ENCODE data around the gene RAD51C. TPM values are rescaled to one million over a fixed set of nuclear protein-coding genes. Genes with fewer than 3 reads are reported as not detected.
"Not testable (repeated sequence)": the region's sequence is repeated elsewhere in the genome, so short reads cannot be mapped to it uniquely, and the experiment has no call there.

Gene RAD51C
- total RNA-seq, 1 donor from 2014 or later: 36.8 TPM

DNA sequence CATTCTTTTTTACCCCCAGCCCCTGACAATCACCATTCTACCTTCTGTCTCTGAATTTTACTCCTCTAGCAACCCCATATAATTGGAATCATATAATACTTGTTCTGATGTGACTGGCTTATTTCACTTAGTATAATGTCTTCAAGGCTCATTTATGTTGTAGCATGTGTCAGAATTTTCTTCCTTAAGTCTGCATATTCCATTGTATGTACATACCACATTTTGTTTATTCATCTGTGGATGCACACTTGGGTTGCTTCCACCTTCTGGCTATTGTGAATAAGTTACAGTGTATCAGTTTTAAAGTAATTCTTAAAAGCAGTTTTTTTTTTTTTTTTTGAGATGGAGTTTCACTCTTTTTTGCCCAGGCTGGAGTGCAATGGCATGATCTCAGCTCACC, 38.5 kb downstream of the RAD51C start:
- H3K36me3 Mint-ChIP-seq: peaks cover 9% of the 10 kb centered on the region
- H3K4me1 Mint-ChIP-seq (ENCODE audit: unreplicated experiment): no peaks in the 10 kb centered on the region
- no peaks in the 10 kb centered on the region for H3K27me3 Mint-ChIP-seq
- H3K27ac Mint-ChIP-seq: no peak overlapping the region
- no peaks in the 10 kb centered on the region for H3K9me3 Mint-ChIP-seq
- H3K4me3 Mint-ChIP-seq: no peak overlapping the region
- DNase-seq (ENCODE audit: extremely low spot score, unreplicated experiment): no peak
- TF ChIP-seq, protein P1, sequence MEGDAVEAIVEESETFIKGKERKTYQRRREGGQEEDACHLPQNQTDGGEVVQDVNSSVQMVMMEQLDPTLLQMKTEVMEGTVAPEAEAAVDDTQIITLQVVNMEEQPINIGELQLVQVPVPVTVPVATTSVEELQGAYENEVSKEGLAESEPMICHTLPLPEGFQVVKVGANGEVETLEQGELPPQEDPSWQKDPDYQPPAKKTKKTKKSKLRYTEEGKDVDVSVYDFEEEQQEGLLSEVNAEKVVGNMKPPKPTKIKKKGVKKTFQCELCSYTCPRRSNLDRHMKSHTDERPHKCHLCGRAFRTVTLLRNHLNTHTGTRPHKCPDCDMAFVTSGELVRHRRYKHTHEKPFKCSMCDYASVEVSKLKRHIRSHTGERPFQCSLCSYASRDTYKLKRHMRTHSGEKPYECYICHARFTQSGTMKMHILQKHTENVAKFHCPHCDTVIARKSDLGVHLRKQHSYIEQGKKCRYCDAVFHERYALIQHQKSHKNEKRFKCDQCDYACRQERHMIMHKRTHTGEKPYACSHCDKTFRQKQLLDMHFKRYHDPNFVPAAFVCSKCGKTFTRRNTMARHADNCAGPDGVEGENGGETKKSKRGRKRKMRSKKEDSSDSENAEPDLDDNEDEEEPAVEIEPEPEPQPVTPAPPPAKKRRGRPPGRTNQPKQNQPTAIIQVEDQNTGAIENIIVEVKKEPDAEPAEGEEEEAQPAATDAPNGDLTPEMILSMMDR (conservative IDR thresholded peaks at IDR 0.05): no peak

DNA sequence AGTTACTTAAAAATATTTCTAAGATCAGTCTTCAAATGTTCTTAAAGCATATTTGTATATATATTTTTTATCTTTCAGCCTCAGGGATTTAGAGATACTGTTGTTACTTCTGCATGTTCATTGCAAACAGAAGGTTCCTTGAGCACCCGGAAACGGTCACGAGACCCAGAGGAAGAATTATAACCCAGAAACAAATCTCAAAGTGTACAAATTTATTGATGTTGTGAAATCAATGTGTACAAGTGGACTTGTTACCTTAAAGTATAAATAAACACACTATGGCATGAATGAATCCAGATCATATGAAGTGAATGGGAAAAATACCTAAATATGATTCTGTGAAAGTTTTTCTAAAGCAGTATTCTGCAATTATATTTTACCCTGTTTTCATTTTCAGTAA, 41.6 kb downstream of the RAD51C start:
- Mint-ChIP-seq H3K4me3 (no peak overlapping the region), H3K27me3 (no peaks in the 10 kb centered on the region), H3K9me3 (no peaks in the 10 kb centered on the region), H3K27ac (no peak overlapping the region), H3K36me3 (peaks cover 5% of the 10 kb centered on the region), H3K4me1 (ENCODE audit: unreplicated experiment) (no peaks in the 10 kb centered on the region)
- TF ChIP-seq, protein P1 (conservative IDR thresholded peaks at IDR 0.05): no peak
- no peak for DNase-seq (ENCODE audit: extremely low spot score, unreplicated experiment)

- Mint-ChIP-seq H3K36me3 (peaks cover 5% of the 10 kb centered on the region), H3K27ac (no peak overlapping the region), H3K27me3 (no peaks in the 10 kb centered on the region), H3K4me1 (ENCODE audit: unreplicated experiment) (no peaks in the 10 kb centered on the region), H3K9me3 (no peaks in the 10 kb centered on the region), H3K4me3 (no peak overlapping the region)
- TF ChIP-seq, protein P1 (conservative IDR thresholded peaks at IDR 0.05): no peak
- DNase-seq (ENCODE audit: extremely low spot score, unreplicated experiment): no peak
These were observed 42.4 kb downstream of the RAD51C start for GRCh38 chr17:58734811-58735210.

DNA sequence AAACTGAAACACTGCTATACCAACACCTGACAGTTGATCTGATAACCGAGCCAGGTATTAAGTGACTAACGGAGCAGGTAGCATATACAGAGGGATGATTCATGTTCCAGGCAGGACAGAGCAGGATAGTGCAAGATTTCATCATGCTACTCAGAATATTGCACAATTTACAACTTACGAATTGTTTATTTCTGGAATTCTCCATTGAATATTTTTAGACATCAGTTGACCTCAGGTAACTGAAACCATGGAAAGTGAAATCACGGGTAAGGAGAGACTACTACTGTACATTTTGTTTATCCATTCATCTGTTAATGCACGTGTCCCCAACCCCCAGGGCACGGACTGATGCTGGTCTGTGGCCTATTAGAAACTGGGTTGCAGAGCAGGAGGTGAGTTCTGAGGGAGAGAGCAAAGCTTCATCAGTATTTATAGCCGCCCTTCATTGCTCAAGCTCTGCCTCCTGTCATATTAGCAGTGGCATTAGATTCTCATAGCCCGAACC, 48.8 kb downstream of the RAD51C start:
- TF ChIP-seq, protein P1 (conservative IDR thresholded peaks at IDR 0.05): no peak
- no peak for DNase-seq (ENCODE audit: extremely low spot score, unreplicated experiment)
- no peak overlapping the region for H3K27ac Mint-ChIP-seq
- peaks cover 4% of the 10 kb centered on the region for H3K9me3 Mint-ChIP-seq
- no peak overlapping the region for H3K4me3 Mint-ChIP-seq
- no peaks in the 10 kb centered on the region for H3K4me1 Mint-ChIP-seq (ENCODE audit: unreplicated experiment)
- H3K27me3 Mint-ChIP-seq: no peaks in the 10 kb centered on the region
- H3K36me3 Mint-ChIP-seq: no peaks in the 10 kb centered on the region

DNA sequence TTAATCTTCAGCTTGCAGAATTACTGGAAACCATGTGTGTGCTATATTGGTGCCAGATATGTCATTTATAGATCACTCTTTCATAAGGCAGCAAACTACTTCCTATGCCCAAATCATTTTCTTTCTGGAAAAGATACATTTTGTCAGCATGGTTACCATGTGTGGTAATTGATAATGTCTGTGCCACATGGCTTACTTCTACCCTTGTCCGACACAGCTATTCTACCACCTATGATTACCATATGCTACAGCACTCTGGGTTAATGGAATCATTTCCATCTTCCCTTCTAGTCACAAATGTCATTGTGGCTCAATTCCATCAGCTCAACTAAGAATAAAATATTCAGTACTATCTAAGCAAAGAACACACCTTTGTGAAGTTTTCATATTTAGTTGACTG, 55.3 kb downstream of the RAD51C start:
- H3K27ac Mint-ChIP-seq: no peak overlapping the region

GRCh38 chr17:58749627-58750026, 57.2 kb downstream of the RAD51C start:
- DNase-seq (ENCODE audit: extremely low spot score, unreplicated experiment); H3K9me3 Mint-ChIP-seq; H3K4me1 Mint-ChIP-seq (ENCODE audit: unreplicated experiment); H3K4me3 Mint-ChIP-seq; H3K36me3 Mint-ChIP-seq; H3K27ac Mint-ChIP-seq: not testable (repeated sequence)
- peaks cover 18% of the 10 kb centered on the region for H3K27me3 Mint-ChIP-seq

More for the DNA sequence above, 55.3 kb downstream of the RAD51C start:
- Mint-ChIP-seq H3K4me3 (no peak overlapping the region), H3K9me3 (no peaks in the 10 kb centered on the region), H3K4me1 (ENCODE audit: unreplicated experiment) (no peaks in the 10 kb centered on the region), H3K36me3 (no peaks in the 10 kb centered on the region), H3K27me3 (peaks cover 8% of the 10 kb centered on the region)
- no peak for DNase-seq (ENCODE audit: extremely low spot score, unreplicated experiment)
- TF ChIP-seq, protein P1 (conservative IDR thresholded peaks at IDR 0.05): no peak
